GM21367 (cell line): Measurements from ENCODE around the gene KCNQ1.

ENCODE experiments used
- ATAC-seq: cut with Tn5 transposase; IDR thresholded peaks from one replicate; pipeline ENCODE4 v1.9.1; 2021; ENCODE audit not compliant: unreplicated experiment

KCNQ1 gene

DNA sequence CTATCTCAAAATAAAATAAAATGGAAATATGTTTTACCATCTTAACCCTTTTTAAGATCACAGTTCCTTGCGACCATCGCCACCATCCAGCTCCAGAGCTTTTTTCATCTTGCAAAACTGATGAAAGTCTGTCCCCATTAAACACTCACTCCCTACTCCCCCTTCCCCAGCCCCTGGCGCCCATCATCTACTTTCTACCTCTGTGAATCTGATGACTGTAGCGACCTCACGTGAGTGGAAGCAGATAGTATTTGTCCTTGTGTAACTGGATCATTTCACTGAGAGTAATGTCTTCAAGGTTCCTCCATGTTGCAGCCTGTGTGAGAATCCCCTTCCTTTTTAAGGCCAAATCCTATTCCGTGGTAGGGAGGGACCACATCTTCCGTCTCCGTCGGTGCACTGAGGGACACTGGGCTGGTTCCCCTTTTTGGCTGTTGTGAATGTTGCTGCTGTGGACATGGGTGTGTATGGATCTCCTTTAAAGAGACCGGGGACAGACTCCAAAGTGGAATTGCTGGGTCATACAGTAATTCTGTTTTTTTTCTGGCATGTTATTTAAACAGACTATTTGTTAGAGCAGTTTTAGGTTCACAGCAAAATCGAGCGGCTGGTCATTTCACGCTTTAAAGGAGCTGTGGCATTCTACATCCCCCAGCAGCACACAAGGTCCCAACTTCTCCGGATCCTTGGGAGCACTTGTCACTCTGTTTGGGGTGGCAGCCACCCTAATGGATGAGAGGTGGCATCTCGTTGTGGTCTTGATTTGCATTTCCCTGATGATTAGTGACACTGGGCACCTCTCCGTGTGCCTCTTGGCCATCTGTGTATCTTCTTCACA is 120.0 kb downstream of the KCNQ1 start:
- ATAC-seq = no peak

DNA sequence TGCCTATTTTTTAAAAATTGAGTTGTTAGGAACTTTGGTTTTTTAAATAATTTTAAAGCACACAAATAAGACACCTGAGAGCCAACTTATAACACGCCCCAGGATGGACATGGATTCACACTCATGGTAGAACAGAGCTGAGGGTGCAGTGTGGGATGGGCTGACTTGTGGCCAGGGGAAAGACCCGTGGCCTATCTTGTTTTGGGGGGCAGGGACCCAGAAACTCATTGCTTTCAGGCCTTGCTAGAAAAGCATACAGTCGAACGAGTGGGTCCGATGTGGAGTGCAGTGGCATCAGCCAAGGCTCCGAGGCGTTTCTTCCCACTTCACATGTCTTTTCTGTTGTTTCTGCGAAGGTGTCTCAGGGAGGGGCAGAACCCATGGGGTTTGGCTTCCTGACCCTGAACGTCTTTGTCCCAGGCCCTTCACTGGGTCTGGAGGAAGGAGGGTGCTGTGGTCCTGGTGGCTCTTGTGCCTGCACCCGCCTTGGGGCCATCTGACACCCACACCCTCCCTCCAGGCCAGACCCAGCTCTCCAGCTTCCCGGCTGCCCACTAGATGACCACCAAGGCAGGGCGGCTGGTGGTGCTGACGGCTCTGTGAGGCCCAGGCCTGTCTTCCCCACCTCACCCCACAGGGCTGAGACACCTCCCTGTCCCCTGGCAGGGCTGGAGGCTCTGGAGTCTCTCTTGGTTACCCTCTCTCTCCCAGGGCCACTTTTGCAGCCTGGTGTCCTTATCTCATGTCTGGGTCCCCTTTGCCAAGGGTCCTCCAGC is 120.8 kb downstream of the KCNQ1 start:
- ATAC-seq = no peak

DNA sequence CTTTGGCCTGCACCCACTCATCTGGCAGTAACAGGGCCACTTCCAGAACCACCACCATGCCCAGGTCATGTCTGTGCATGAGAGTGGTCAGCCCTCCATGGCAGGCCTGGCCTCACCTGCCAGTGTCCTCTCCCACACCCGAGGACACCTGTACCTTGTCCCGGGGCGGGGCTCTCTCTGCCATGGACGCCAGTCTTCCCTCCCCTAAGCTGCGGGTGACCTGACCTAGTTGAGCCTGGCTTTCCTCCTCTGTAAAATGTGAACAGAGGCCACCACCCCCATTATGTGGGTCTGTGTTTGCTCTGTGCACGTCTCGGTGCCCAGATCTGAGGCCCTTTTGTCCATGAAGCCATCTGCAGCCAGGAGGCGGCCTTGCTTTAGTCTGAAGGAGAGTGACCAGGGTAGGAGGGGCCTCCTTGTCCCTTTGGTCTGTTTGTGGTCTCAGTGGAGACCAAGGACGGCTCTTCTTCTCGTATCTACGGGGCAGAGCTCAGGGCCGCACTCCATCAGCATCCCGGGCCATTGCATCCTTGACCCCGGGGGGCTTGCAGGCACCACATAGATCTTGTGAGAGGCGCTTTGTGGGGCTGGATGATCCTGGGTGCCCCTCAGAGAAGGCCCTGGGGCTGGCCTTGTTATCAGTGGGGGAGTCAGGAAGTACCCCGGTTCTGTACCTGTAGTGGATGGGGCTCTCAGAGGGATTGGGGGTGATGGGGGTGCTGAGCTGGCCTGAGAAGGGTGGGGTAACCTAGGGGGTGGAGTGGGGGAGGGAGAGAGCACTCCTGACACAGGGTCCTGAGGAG is 121.6 kb downstream of the KCNQ1 start:
- ATAC-seq = no peak

DNA sequence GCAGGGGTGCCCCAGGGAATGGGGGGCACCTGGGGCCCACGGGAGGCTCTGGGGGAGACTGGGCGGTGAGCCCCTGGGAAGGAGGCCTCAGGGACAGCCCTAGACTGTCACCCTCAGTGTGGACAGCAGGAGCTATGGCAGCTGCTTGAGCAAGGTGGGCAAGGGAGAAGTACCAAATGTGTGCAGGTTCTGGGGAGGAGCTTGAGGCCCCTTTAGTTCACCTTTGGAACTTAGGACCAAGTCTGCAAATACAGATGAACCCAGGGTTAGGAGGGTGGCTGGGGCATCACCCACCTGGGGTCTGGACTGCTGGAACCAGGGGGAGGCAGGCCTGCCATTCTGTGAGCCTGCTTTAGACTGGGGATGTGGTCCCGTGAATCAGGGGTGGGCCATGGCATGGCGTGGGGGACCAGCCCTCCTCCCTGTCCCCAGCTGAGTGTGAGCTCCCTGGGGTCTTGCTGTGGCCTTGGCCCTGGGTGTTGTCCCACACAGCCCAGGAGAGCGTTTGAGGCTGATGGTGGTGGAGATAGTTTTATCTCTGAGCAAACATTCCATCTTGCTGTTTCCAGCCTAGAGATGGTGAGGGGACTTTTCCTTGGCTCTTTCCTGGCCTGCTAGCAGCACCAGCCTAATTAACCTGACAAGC is 122.3 kb downstream of the KCNQ1 start:
- no peak for ATAC-seq

DNA sequence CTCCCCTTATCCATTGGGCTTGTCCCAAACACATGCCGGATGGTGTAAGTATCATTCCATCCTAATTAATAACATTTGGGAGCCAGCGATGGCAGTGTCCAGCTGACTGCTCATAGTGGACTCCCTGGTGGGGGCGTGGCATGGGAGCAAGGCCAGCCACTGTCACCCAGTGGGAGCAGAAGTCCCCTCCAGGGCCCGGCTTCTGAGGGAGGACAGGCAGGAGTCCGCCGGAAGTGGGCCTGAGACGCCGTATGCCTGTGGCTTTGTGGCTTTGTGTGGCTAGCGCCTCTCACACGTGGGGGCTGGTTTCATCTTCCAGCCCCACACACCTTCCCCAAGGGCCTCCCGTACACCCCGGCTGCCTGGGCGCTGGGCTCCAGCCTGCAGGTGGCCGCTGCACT is 124.5 kb downstream of the KCNQ1 start:
- ATAC-seq = no peak

DNA sequence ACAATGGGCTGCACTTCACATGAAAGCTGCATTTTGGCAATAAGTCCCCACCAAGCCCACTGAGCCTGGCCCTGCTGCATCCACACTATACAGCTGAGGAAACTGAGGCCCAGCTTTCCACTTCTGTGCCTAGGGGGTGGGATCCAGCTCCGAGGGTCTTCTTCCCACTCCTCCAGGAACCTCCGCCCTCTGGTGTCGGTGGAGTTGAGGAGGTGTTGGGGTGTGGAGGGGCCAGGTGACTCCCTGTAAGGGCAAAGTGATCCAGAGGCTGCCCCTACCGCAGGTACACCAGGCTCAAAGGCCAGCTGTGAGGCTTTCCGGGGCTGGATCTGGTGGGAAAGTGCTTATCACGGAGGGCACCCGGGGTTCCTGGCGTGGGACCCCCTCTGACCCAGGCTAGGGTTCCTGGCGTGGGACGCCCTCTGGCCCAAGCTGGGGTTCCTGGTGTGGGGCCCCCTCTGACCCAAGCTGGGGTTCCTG is 125.0 kb downstream of the KCNQ1 start:
- ATAC-seq = no peak

DNA sequence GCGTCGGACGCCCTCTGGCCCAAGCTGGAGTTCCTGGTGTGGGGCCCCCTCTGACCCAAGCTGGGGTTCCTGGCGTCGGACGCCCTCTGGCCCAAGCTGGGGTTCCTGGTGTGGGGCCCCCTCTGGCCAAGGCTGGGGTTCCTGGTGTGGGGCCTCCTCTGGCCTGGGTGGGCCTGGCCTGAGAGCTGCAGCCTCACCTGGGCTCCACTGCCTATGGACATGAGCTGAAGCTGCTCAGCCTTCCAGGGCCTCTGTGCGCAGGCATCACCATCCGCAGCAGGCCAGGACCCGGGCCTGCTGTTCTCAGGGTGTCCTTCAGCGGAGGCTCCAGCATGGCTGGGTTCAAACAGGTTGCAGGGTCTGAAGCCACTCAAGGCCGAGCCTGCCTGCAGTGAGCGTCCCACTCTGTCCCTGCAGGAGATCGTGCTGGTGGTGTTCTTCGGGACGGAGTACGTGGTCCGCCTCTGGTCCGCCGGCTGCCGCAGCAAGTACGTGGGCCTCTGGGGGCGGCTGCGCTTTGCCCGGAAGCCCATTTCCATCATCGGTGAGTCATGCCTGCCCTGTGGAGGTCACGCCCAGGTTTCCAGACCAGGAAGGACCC is 125.5 kb downstream of the KCNQ1 start:
- ATAC-seq = no peak

DNA sequence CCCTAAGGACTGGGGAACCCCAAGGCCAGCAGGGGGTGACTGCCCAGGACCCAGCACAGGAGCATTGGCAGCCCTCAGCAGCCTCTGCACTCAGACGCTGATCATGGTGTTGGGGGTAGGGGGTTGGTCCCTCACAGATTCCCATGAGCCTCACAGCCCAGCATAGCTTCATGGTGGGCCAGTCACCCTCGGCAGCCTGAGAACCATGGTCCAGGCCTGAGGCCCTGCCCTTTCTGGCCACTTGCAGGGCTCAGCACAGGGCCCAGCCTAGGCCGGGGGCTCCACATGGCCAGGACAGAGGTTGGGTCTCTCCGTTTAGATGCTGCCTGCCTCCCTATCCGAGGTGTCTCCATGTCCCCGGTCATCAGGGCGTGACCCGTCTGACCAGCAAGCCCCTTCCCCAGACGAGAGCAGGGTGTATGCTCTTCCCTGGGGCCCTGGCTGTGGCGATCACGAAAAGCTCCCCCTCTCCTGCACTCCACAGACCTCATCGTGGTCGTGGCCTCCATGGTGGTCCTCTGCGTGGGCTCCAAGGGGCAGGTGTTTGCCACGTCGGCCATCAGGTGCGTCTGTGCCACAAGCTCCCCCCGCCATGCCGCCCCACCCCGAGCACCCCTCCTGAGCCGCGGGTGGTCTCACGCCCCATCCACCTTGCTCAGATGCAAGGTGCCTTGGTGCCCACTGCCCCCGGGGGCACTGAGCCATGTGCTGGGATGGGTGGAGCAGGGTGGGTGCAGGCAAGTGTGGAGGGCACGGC is 126.2 kb downstream of the KCNQ1 start:
- no peak for ATAC-seq

DNA sequence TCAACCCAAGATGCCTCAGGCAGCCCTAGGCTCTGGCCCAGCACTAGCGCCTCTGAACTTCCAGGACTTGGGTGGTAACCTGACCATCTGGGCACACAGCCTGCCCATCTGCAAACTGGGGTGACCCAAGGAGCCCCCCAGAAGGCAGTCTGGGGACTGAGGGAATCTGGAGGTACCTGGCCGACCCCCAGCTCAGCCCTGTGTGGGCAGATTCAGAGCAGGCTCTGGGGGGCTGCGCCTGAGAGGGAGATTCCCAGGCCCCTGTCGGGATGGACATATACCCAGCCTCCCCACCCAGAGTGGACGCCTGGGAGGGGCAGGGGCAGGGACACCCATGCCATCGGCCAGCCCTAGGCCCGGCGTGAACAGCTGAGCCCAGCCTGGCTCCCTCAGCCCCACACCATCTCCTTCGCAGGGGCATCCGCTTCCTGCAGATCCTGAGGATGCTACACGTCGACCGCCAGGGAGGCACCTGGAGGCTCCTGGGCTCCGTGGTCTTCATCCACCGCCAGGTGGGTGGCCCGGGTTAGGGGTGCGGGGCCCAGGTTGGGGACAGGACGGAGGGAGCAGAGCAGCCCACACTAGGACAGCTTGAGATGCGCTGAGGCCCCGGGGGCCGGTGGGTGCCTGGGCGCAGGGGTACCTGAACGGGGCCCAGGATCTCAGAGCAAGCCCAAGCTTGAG is 126.9 kb downstream of the KCNQ1 start:
- ATAC-seq = no peak

DNA sequence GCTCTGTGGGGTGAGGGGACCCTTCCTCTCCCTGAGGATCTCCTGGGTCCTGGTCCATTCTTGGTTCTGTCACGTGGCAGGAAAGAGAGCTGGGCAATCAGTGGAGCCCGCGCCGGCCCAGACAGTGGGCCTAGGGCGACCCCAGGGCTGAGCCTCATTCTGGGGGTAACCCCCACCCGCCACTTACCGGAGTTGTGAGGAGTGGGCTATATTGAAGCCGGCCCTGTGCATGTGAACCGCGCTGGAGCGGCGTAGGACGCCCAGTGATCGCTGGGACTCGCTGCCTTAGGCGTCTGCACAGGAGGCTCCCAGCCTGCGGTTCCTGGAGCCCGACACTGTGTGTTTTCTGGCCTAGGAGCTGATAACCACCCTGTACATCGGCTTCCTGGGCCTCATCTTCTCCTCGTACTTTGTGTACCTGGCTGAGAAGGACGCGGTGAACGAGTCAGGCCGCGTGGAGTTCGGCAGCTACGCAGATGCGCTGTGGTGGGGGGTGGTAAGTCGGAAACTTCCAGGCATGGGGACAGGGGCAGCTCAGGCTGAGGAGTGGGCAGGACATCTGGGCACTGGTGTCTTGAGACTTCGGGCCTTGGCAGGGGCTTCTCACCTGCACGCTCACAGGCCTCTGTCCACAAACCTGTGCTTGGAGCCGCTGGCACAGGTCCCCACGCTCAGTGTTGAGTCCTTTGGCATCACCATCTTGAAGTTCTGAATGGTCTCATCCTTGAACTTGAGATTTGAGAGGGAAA is 127.9 kb downstream of the KCNQ1 start:
- no peak for ATAC-seq

DNA sequence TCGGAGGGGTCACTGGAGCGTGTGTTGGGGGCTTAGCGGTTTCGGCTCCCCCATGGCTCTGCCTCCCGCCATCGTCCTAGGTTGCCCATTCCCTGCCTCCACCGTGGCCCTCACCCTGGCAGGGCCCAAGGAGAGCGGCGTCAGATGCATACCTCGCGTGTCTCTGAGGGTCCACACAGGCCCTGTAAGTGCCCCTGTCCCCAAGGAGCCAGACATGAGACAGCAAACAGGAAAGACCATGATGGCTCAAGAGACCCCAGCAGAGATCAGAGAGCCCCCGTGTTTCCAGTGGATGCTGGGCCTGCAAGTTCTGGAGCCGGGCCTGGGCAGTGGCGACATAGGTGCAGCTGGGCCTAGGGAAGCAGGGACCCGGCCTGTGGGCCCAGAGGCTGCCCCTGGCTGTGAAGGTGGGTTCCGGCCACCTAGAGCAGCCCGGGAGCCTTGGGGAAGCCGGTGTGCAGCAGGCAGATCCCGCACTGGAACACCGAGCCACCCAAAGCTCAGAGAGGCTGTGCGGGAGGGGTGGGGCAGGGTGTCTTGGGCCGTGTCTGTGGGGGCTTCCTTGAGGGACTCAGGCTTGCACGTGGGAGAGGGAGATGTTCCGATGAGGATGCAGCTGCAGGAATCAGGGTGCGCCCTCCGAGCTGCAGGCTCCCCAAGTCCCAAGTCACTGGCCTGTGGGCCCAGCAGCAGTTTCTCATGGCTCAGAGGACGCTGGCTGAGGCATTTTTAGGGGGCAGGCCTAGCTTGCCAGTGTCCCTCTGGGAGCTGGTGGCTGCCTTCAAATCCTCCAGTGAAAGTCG is 128.6 kb downstream of the KCNQ1 start:
- ATAC-seq = no peak

DNA sequence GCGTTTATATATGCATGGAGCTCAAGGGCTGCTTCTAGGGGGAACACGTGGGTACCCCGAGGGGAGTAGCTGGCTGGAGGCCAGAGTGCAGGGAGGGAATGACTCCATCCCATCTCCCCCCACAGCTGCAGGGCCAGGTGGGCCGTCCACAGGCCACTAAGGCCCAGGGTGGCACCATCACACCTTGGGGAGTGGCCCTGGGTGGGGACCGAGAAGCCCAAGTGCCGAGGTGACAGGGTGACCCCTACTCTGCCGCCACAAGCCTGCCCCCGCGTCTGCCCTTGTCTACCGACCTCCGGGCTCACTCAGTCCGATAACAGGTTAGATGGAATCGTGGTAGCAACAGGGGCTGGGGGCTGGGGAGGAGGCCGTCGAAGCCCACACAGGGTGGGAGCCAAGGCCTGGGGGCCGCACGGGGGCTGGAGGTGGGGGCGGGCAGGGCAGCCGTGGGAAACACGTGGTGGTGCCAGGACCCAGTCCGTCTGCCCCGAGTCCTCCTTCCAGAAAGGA is 129.3 kb downstream of the KCNQ1 start:
- ATAC-seq = no peak

DNA sequence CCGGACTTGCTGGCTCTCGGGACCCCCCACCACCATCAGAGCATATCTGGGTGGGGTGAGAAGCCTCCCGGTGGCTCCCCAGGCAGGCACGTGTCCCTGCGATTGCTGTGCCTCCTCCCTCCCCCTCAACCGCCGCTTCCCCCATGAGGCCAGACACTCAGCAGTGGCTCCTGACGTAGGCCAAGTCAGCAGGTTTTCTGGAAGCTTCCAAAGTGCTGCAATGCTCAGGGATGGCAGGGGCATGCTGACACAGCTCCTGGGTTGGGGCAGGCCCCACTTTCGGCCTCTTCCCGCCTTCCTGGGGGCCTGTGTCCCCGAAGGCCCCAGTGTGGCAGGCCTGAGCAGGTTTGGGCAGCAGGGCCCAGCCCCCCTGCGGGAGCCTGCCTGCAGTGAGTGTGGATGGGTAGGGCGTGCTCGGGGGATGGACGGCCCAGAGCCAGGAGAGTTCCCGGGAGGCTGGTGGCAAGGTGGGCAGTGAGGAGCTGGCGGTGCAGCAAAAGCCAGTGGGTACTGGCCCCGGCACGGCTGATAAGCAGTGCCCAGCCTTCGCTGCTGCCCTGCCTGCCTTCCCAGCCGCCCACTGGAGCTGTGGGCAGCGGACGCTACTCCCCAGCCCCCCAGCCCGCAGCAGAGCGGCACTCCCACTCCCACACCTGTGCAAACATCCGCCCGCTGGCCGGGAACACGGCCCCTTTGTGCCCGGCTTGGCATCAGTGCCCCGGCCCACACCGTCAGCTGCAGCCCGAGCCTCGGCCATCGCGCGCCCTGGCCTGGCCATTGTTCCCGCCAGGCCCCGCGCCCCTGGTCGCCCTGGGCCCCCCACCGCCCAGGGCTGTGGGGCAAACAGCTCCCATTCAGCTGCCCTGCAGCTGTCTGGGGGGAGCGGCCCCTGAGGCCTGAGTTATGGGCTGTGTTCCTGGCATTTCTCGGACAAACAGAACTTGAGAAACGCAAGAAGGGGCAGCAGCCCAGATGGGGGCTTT is 130.0 kb downstream of the KCNQ1 start:
- ATAC-seq = no peak

DNA sequence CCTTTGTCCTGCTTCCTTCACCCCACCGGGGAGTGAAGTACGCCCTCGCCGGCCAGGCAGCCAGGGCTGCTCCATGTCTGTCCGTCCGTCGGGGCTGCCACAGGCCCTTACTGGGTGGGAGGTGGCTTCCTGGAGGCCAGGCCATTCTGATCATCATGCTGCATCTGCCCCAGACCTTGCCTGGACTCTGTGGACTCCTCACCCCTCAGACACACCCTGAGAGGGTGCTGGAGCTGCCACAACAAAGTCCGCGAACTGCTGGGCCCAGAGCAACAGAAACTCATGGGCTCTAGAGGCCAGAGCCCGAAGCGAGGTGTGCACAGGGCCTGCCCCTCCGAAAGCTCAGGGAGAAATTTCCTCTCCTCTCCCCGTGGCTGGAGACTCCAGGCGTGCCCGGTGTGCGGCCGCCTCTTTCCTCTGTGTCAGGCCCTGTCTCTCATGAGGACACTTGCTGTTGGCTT is 130.8 kb downstream of the KCNQ1 start:
- no peak for ATAC-seq

DNA sequence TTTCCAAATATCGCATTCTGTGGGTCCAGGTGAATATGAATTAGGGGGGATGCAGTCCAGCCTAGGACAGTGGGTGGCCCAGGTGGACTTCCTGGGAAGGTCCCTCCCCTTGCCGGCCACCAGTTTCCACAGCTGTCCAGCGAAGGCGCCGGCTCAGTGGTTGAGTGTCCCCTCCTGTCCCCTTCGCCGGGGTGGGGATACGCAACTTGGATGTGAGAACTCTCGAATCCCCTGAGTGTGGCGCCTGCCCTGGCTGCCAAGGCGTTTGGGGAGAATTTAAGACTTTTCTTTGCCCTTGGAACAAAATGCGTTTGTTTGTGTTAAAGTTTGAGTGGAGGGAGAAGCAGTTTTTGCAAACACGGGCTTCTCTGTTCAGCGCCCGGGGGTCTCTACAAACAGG is 131.3 kb downstream of the KCNQ1 start:
- ATAC-seq = no peak

DNA sequence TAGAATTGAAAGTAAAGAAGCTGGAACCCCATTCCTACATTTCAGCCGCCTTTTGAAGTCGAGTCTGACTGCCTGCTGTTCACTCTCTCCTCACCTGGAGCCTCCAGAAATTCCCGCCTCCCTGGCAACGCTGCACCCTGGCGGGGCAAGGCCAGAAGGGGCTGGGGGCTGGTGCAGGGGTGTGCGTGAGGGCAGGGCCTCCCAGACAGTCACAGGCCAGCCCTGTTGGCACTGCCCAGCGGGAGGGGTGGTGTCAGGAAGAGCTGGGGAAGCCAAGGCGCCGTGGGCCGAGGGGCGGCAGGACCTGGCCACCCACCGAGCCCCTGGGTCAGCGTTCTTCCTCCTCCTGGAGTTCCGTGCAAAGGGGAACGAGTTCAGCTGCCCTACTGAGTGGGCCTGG is 131.7 kb downstream of the KCNQ1 start:
- no peak for ATAC-seq
